ENCODE data around the gene ZNF439. TPM values are rescaled to one million over a fixed set of nuclear protein-coding genes. Genes with fewer than 3 reads are reported as not detected.

ZNF439 gene
- total and polyA plus RNA-seq, 11 donors: 1.8 to 6.1 (median 4.6) TPM

- H3K27ac ChIP-seq: no peak overlapping the region
- peaks cover 0 to 4% (median 0%) of the 10 kb centered on the region in 12 donors for H3K4me1 ChIP-seq
- DNase-seq (peak in 4 of 5 donors; percentile 37 to 48 (median 43)), ATAC-seq (peak in 3 of 4 donors; percentile 76 to 83 (median 79))
- 14 to 16% (median 15%) methylated on average over 10 of the region's 10 CpGs for WGBS, 4 donors
- TF ChIP-seq, protein P1, sequence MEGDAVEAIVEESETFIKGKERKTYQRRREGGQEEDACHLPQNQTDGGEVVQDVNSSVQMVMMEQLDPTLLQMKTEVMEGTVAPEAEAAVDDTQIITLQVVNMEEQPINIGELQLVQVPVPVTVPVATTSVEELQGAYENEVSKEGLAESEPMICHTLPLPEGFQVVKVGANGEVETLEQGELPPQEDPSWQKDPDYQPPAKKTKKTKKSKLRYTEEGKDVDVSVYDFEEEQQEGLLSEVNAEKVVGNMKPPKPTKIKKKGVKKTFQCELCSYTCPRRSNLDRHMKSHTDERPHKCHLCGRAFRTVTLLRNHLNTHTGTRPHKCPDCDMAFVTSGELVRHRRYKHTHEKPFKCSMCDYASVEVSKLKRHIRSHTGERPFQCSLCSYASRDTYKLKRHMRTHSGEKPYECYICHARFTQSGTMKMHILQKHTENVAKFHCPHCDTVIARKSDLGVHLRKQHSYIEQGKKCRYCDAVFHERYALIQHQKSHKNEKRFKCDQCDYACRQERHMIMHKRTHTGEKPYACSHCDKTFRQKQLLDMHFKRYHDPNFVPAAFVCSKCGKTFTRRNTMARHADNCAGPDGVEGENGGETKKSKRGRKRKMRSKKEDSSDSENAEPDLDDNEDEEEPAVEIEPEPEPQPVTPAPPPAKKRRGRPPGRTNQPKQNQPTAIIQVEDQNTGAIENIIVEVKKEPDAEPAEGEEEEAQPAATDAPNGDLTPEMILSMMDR (IDR thresholded peaks at IDR 0.05): peak; percentile 51 to 81 (median 72)
- TF ChIP-seq POLR2A (IDR thresholded peaks at IDR 0.05): no peak
- intact Hi-C loops (cut with DNase I): loop anchor here (1.0 to 10.0 kb wide), 13 partner anchors 41 to 261 kb away; partner anchors contain the start of genes ZNF20 (in 5 of the 10) and ZNF491 (in 3 of the 10)
- peak overlapping the region in 2 of 12 donors; percentile 8 to 17 for H3K4me3 ChIP-seq
- no peaks in the 10 kb centered on the region for H3K27me3 ChIP-seq
- H3K9me3 ChIP-seq: no peaks in the 10 kb centered on the region
- H3K36me3 ChIP-seq: no peaks in the 10 kb centered on the region
These were observed 32.8 kb downstream of the ZNF439 start for GRCh38 chr19:11881151-11881800.

DNA sequence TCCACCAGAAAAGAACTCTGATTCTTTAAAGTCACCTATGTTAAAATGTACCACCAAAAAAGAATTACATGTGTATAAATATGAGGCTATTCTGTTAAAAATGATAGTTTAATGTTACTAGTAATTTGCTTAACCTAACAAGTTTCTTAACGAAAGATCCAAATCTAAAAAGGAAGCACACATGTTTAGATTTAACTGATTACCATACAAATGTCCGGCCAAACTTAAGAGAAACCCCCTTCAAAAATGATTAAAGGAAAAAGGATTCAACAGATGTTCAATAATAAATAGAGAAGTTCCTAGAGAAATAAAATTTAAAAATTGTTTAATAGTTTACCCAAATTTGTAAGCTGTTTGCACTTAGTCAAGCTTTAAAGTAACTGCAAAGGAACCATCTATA is 34.1 kb downstream of the ZNF439 start:
- Histone ChIP-seq H3K27me3 (no peaks in the 10 kb centered on the region), H3K27ac (no peak overlapping the region), H3K36me3 (no peaks in the 10 kb centered on the region), H3K4me3 (no peak overlapping the region), H3K4me1 (peaks cover 0 to 11% (median 4%) of the 10 kb centered on the region in 12 donors), H3K9me3 (no peaks in the 10 kb centered on the region)
- ATAC-seq (no peak), DNase-seq (no peak)
- WGBS, 4 donors: 62 to 72% (median 67%) methylated on average over 2 of the region's 2 CpGs
- intact Hi-C loops (cut with DNase I): loop anchor here in 8 of 10 donors (2.0 to 10.0 kb wide), 9 partner anchors 40 to 260 kb away; partner anchors contain the start of genes ZNF20 (in 3 of the 8) and ZNF491 (in 3 of the 8)
- TF ChIP-seq, protein P1 (IDR thresholded peaks at IDR 0.05): no peak
- TF ChIP-seq POLR2A (IDR thresholded peaks at IDR 0.05): no peak

DNA sequence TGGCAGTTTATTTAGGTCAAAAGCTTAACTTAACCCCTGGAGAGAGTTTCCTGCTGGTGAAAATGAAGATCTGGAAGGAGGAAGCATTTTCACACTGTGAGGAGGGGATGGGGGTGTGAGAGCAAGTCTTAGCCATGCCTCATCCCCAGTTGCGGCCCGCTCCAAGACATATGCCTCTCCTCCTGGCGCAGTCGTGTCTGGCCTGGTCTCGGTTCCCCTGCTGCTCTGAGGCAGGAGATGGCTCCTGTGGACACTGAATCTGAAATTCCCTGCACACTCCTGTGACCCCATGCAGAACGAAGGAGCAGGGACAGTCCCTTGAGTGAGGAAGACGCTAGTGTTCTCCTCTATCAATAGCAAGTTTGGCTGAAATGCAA is 38.7 kb downstream of the ZNF439 start:
- ATAC-seq (peak; percentile 20 to 60 (median 34)), DNase-seq (peak in 1 of 5 donors; percentile 31)
- Histone ChIP-seq H3K36me3 (no peaks in the 10 kb centered on the region), H3K4me3 (peak overlapping the region in 11 of 12 donors; percentile 66 to 85 (median 71)), H3K27ac (peak overlapping the region in 11 of 12 donors; percentile 34 to 90 (median 85)), H3K4me1 (peaks cover 0 to 15% (median 9%) of the 10 kb centered on the region in 12 donors), H3K9me3 (no peaks in the 10 kb centered on the region), H3K27me3 (no peaks in the 10 kb centered on the region)
- WGBS, 4 donors: 14 to 27% (median 18%) methylated on average over 7 of the region's 7 CpGs
- no peak for TF ChIP-seq POLR2A (IDR thresholded peaks at IDR 0.05)
- TF ChIP-seq, protein P1 (IDR thresholded peaks at IDR 0.05): no peak
- intact Hi-C loops (cut with DNase I): loop anchor here in 7 of 10 donors (2.0 to 10.0 kb wide), 7 partner anchors 35 to 254 kb away; partner anchors contain the start of genes ZNF20 (in 1 of the 7), ZNF491 (in 1 of the 7) and ZNF763 (in 1 of the 7)
